Activated gamma-delta T cell (primary cell): ENCODE data around the gene GRK6.

Experiments
- DNase-seq: peaks from one replicate; lab custom pipeline; 2025; lab: John Stamatoyannopoulos, UW

Gene GRK6

DNA sequence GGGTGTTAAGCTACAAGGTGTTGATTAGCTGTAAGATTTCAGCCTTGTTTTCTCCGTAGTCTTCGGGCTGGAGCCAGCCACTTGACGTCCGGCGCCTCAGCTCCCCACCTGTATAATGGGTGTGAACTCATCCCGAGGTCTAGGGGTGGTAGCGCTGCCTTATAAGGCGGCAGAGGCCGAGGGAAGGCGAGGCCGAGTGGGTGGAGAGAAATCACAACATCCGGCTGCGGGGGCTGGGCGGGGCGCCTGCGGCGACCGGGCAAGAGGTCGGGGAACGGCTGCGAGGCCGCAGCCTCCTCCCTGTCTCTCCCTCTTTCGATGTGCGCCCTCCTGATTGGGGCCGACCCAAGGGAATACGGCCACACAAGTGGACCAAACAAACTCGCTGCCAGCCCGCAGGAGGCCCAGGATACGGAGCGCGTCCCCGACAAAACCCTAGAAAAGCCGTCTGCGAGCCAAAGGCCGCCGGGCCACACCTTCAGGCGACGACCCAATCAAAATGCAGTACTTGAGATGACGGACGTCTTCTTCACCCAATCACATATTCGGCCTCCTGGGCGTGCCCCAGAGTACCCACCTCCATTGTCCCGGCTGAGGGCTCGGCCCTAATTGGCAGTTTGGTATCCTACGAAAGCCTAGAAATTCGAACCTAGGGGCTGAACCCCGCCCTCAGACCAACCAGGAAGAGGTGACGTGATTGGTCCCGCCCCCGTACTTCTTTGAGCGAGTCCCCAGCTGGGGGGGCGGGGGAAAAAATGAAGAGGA lies 493 bp upstream of the GRK6 start:
- DNase-seq: peak; percentile 77

DNA sequence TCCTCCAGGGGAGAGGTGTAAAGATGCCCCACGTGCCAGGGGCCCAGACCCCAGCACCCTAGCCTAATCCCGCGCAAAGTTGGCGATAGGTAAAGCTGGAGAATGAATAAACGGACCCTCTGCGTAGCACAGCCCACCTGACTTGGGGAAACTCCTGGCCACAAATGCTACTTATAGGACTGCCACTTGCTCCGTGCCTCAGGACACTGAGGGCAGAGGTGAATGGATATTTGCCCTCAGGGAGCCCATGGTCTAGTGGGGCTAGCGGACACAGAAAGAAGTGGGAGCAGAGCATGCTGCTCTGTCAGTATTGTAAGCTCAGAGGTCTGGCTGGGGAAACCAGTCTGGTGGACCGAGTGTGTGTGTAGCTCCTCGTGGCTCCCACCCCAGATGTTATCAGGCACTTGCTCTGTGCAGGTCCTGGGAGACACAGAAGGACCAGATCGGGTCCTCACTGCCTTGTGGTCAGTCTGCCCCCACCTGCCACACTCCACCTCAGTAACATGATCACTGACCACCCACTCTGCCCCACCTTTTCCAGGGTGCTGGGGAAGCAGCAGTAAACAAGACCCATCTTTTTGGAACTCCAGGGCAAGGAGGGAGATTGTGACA lies 841 bp downstream of the GRK6 start:
- DNase-seq: no peak

DNA sequence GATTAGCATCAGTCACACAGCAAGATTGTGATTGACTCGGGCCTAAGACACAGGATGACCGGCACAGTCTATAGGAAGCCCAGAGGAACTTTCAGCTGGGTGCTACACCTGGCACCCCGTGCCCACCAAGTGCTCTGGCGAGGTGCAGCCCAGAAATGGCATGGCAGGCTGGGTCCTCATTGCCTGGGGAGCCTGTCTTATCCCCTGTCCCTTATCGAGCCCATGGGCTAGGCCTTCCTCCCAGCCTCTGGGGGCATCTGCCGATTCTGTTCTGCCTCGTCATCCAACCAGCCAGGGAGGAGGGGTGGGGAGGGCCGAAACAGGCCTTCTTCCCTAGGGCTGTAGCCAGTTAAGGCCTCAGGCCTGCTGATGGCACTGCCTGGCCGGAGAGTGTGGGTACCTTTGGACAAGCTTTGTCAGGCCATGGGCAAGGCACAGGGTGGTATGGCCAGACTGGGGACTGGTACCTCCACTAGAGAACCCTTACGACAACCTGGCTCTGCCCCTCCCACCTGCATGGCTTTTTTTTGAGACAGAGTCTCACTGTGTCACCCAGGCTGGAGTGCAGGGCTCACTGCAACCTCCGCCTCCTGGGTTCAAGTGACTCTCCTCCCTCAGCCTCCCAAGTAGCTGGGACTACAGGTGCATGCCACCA lies 1.6 kb downstream of the GRK6 start:
- no peak for DNase-seq

DNA sequence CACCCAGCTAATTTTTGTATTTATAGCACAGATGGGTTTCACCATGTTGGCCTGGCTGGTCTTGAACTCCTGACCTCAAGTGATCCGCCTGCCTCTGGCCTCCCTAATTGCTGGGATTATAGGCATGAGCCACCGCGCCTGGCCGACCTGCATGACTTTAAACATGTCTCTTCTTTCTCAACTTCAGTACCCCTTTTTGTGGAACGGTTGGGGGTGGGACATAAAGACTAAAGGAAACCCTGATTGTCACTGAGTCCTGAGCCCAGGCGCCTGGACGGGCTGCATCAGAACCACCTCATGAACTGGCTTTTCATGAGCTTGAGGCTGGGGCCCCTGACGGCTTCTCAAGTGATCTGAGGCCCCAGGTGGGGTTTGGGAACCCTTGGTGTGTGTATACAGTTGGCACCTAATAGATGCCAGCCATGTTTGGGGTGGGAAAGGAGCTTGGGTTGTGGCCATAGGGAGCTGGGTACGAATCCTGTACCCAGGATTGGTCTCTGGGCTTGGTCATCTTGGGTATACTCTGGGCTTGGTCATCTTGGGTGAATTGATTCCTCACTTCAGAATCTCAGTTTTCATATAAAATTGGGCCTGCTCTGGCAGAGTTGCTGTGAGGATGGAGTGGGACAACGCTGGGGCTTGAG lies 2.2 kb downstream of the GRK6 start:
- no peak for DNase-seq

DNA sequence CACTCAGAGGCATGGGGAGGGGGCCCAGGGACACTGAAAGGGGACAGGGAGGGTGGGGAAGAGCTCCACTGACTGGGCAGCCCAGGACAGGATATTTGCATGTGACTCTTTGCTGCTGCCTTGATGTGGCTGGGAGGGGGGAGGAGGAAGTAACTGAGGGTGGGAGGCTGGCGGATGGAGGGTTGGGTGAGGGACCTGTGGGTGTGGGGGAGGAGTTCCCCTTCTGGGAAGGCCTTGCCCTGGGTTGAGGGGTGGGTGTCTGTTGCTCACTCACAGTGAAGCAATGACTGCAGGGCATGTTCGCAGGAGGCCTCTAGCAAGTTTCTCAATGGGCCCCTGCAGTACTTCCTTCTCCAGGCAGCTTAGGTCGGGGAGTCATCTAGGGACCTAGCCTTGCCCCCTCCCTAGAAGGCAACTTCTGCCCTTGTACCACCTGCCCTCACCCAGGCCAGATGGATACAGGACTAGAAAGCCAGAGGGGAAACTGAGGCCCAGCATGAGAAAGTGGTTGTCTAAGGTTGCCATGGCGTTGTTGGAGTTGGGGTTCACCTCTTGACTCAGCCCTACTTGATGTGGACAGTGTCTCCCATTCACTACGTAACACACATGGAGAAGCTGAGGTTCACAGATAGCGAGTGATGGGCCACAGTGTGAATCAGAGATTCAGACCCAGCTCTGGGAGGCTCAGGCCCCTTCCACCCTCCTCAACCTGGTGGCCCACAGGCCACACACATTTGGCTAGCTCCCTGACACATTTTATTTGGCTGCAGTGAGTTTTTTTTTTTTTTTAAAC lies 3.0 kb downstream of the GRK6 start:
- DNase-seq: no peak

DNA sequence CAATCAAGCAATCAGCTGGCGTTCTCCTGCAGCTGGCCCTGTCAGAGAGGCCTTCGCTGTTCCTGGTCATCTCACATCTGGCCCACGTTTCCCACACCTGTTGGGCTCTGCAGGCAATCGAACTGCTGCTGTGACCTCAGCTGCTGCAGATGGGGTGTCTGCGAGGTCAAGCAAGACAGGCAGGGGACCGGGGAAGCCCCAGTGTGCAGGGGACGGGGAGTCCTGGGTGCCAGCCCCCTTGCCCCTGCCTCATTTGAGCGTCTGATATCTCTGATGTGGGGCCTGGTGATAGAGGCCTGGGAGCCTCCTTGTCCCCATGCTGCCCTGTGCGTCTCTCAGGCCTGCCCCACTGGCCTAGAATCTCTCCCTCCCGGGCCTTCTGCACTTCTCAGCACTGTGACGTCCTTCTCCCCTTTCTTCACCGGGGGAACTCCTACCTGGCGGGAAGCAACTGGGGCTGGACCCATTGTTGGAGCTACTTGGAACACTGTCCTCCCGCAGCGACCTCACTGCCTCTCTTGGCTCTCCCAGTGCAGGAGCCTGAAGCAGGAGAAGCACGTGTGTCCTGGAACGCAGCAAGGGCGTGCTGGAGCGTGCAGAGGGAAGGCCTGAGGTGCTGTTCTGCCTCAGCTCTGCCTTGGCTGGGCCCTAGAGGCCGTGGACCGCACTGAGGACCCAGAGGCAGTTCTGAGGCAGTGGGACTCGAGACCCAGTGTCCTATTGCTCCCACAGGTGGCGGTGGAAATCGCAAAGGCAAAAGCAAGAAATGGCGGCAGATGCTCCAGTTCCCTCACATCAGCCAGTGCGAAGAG lies 3.9 kb downstream of the GRK6 start:
- DNase-seq: no peak

DNA sequence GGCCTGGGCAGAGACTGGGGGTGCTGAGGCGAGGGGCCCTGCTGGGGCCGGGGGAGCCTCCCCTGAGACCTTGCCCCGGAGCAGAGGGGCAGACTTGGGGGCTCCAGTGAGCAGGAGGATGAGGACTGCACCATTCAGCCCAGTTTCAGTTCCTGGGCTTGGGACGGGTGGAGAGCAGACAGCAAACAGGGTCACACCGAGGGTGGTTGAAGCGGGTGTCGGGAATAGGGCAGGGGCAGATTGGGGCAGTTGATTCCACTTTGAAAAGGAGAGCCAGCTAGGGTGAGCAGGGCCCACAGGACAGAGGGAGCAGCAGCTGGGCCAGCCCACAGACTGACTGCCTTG lies 4.5 kb downstream of the GRK6 start:
- DNase-seq: no peak

DNA sequence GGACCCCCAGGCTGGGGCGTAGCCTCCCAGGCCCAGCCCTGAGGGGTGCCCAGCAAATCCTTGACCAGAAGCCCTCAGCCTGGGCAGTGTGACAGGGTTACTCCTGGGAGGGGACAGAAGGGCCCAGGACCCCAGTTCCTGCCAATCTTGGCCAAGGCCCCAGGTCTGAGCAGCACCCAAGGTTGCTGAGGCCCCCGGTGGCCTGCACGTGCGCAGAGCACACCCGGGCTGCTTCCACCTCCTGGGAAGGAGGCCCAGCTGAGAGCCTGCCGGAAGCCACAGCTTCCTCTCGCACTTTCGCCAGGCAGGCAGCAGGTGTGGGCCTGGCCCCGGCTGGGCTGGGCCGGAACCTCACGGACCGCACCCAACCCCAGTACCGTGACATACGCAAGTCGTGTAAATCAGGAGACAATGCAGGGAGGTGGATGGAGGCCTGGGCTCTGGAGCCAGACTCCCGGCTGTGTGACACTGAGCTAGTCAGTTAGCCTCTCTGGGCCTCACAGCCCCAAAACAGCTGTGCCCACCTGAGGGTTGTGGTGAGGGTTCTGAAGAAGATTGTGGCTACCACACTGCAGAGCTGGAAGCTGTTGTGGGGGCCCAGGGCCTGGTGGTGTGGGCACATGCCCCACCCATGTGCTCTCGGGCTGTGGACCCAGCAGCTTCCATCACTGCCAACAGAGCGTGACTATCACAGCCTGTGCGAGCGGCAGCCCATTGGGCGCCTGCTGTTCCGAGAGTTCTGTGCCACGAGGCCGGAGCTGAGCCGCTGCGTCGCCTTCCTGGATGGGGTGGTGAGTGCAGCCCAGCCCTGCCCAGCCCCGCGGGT lies 5.1 kb downstream of the GRK6 start:
- DNase-seq: peak; percentile 73

DNA sequence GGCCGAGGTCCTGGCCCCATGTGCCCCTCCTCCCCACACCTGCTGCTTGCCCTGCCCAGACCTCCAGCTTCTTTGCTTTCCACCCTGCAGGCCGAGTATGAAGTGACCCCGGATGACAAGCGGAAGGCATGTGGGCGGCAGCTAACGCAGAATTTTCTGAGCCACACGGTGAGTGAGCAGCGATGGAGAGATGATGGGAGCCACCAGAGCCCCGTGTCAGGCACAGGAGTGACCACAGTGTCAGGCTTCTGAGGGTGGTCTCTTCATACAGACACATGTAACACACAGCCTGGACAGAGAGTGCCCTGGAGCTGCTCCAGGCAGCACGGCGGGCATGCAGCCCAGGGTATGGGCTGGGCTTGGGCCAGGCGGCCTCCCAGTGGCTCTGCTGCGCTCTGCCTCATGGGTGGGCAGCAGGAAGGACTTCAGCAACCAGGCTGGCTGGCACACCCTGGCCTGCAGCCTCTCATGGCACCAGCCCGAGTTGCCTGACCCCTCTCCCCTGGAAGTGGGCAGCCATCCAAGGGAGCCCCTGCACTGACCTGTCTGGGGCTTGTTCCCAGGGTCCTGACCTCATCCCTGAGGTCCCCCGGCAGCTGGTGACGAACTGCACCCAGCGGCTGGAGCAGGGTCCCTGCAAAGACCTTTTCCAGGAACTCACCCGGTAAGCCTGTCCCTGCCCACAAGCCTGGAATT lies 5.8 kb downstream of the GRK6 start:
- no peak for DNase-seq

DNA sequence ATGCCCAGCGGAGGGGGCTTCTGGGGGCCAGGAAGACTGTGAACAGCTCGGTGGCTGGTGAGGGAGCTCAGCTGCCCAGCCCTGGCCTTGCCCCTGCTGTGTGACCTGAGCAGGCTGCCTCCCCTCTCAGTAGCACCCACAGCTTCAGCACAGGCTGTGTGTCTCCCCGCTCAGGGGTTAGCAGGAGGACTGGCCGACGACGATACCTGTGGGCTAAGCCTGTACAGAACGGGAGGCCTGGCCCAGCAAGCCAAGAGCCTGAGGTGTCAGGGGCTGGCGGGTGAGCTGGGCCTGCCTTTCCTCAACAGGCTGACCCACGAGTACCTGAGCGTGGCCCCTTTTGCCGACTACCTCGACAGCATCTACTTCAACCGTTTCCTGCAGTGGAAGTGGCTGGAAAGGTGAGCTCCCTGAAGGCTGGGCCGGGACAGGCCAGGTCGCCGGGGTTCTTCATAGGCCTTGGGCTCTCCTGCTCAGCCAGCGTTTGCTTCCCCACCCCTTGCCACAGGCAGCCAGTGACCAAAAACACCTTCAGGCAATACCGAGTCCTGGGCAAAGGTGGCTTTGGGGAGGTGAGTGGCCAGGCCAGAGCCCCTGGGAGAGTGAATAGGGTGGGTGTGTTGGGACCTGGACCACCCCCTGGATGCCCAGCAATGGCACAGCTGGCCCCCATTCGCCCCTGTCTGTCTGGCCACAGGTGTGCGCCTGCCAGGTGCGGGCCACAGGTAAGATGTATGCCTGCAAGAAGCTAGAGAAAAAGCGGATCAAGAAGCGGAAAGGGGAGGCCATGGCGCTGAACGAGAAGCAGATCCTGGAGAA lies 6.6 kb downstream of the GRK6 start:
- no peak for DNase-seq

DNA sequence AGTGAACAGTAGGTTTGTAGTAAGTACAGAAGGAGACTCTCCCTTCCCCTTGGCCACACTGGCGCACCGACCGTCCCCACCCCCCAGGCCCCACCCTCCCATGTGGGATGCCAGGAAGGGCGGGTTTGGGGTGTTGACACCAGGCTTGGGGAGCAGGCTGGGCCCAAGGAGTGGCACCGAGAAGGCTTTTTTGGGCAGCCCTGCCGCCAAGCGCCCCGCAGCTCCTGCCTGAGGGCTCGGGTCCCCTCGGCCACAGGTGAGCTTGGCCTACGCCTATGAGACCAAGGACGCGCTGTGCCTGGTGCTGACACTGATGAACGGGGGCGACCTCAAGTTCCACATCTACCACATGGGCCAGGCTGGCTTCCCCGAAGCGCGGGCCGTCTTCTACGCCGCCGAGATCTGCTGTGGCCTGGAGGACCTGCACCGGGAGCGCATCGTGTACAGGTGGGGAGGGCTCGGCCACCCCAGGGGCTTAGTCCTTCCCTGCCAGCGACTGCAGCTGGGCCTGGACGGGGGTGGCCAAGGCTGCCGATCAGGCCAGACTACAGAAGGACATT lies 7.3 kb downstream of the GRK6 start:
- no peak for DNase-seq

DNA sequence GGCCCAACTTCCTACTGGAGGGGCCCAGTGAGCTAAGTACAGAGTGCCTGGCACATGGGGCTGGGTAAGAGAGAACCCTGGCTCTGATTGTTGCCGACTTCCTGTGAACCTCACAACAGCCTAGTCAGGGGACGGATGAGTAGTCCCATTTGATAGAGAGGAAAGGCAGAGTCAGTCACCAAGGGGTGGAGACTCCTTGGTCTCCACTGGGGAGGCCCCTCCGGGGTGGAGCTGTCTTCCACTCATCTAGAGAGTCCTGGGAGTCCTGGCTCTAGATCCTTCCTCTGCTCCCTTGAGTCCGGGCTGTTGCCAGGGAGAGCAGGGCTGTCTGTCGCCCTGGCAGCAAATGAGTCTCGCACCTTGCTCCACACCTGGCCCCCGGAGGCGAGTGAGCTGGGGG lies 8.0 kb downstream of the GRK6 start:
- no peak for DNase-seq

DNA sequence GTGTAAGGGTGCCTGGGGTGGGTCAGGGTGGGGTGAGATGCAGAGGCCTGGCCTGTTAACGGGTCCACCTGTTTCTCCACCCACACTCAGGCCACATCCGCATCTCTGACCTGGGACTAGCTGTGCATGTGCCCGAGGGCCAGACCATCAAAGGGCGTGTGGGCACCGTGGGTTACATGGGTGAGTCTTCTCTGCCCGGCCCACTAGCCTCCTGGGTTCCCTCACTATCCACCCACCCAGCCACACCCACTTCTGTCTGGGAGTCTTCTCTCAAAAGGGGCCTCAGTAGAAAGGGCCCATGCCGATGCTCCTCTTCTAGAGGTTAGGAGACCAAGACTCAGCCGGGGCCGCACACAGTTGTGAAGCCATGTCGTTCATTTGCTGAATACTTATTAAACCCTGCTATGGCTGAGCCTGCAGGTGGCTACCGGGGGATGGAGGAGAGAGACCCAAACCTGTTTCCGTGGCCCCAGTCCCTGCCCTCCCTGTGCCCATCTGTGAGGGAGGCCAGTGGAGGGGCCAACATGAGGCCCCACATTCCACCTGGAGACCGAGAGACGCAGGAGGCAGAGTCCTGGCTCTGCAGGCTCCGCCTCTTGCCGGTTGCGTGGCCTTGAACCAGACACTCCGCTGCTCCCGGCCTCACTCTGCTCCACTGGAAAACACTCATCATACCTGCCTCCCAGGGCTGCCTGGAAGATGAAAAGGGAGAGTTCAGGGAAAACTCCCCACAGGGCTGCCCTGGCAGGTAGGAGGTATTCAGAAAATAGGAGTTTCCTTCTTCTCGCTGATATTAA lies 8.7 kb downstream of the GRK6 start:
- no peak for DNase-seq

DNA sequence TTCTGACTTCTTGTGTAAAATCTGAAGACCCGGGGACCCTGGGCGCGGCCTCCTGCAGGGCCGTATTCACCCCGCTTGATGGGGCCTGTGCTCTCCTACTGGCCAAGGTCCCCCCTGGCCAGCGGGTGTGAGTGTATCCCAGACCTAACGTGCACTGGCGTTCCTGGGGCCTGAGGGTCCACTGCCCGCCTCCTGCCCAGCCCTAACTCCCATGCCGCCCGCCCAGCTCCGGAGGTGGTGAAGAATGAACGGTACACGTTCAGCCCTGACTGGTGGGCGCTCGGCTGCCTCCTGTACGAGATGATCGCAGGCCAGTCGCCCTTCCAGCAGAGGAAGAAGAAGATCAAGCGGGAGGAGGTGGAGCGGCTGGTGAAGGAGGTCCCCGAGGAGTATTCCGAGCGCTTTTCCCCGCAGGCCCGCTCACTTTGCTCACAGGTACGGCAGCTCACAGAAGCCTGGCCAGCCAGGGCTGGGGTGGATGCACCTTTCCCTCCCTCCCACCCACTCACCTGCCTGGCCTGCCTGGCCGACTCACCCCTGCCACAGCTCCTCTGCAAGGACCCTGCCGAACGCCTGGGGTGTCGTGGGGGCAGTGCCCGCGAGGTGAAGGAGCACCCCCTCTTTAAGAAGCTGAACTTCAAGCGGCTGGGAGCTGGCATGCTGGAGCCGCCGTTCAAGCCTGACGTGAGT lies 9.5 kb downstream of the GRK6 start:
- no peak for DNase-seq

DNA sequence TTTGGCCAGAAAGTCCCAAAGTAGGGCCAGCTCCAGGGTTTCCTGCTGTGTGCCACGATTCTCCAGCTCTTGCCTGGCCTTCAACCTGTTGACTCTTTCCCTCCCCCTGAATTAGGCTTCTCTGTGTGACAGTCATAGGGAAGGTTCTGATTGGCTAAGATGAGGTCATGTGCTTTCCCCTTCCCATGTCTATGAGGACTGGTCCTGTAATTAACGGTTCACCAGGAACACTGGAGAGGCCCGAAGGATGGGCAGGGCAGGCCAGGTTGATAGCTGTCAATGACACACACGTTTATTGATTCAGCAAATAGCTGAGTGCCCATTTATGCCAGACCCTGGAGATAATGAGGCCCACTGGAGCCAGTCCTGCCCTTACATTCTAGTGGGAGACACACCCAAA lies 11.1 kb downstream of the GRK6 start:
- DNase-seq: no peak

DNA sequence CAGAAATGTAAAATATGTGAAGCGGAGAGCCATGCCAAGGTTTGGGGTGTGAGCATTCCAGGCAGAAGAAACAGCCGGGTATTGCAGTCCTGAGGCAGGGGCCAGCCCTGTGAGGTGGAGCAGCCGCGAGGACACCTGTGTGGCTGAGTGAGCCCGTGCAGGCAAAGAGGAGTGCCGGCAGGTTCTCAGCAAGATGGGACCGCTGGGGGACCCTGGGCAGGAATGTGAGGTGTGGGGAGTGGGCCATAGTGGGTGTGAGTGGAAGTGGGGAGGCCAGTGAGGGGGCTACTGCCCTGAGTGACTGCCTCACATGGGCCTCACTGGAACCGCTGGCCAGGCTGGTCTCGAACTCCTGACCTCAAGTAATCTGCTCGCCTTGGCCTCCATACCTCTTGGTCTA lies 12.0 kb downstream of the GRK6 start:
- no peak for DNase-seq

DNA sequence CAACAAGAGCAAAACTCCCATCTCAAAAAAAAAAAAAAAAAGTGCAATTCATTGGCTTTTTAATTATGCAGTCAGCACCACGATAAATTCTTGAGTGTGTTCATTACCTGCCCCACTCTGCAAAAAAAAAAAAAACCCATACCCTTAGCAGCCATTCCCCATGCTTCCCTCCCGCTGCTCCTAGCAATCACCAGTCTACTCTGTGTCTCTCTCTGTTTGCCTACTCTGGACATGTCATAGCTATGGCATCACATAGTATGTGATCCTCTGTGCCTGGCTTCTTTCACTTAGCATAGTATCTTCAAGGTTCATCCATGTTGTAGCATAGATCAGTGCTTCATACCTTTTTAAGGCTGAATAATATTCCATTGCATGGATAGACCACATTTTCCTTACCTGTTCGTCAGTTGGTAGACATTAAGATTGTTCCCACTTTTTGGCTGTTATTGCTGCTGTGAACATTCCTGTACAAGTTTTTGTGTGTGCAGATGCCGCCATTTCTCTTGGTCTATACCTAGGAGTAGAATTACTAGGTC lies 13.1 kb downstream of the GRK6 start:
- no peak for DNase-seq
